ENCODE data around the gene ZNF827. TPM values are rescaled to one million over a fixed set of nuclear protein-coding genes. Genes with fewer than 3 reads are reported as not detected.
A peak's percentile ranks its signal among the peaks of the same experiment; 100 is the strongest.

ZNF827 gene
- total RNA-seq, 1 donor from 2014 or later: 116 TPM

GRCh38 chr4:145960012-145960411 is 21.4 kb upstream of the ZNF827 start:
- TF ChIP-seq CTCF (IDR thresholded peaks at IDR 0.05; ENCODE audit: unreplicated experiment): no peak
- no peak overlapping the region for H3K4me3 Mint-ChIP-seq
- peaks cover 11% of the 10 kb centered on the region for H3K4me1 Mint-ChIP-seq
- DNase-seq (ENCODE audit: low spot score in 2 of 2, unreplicated experiment in 2 of 2): no peak
- H3K27me3 Mint-ChIP-seq (ENCODE audit: low read depth): no peaks in the 10 kb centered on the region
- H3K27ac Mint-ChIP-seq: no peak overlapping the region
- peaks cover 6% of the 10 kb centered on the region for H3K9me3 Mint-ChIP-seq
- H3K36me3 Mint-ChIP-seq: peaks cover under 1% of the 10 kb centered on the region

DNA sequence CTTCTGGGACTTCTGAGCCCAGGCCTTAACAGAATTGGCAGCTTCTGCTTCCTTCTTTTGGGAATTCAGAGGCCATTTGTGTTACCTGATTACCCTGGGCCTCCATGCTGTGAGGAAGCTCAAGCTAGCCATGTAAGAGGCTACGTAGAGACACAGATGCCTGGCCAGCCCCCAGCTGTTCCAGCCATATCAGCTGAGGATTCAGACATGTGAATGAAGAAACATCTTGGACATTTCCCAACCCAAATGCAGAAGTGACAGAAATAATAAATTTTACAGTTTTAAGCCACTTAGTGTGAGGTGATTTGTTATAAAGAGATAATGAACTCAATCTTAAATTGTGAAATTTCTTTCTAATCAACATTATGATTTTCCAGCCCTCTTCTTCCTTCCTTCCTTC is 18.7 kb upstream of the ZNF827 start:
- Mint-ChIP-seq H3K27ac (no peak overlapping the region), H3K27me3 (ENCODE audit: low read depth) (no peaks in the 10 kb centered on the region), H3K36me3 (no peaks in the 10 kb centered on the region), H3K4me1 (peaks cover 11% of the 10 kb centered on the region), H3K4me3 (no peak overlapping the region), H3K9me3 (no peaks in the 10 kb centered on the region)
- DNase-seq (ENCODE audit: low spot score in 2 of 2, unreplicated experiment in 2 of 2): no peak
- TF ChIP-seq CTCF (IDR thresholded peaks at IDR 0.05; ENCODE audit: unreplicated experiment): no peak

DNA sequence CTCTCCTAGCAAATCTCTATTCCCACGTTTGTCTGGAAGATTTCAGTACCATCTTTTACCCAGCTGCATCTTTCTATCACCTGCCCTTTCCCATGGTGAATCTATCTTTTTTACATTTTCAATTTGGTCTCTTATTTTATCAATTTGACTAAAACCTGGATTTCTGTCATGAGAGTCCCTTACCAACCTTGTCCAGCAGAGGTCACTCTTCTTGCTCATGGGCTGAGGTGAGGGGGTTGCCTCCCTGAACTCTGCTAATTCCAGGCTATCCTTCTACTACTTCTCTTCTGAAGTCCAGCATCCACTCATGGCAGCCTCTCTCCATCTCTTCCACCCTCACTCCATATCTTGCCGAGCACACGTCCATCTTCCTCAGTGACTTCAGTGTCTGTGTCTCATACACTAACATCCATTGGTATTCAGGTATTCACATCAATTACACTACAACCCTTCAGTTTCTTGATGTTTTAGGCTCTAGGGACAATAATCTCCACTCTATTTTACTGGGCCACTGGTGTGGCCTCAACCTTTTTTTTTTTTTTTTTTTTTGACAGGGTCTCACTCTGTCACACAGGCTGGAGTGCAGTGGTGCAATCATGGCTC is 17.8 kb upstream of the ZNF827 start:
- Mint-ChIP-seq H3K27me3 (ENCODE audit: low read depth) (no peaks in the 10 kb centered on the region), H3K36me3 (no peaks in the 10 kb centered on the region), H3K4me3 (no peak overlapping the region), H3K27ac (no peak overlapping the region), H3K9me3 (no peaks in the 10 kb centered on the region), H3K4me1 (peaks cover 5% of the 10 kb centered on the region)
- TF ChIP-seq CTCF (IDR thresholded peaks at IDR 0.05; ENCODE audit: unreplicated experiment): peak; percentile 54
- no peak for DNase-seq (ENCODE audit: low spot score in 2 of 2, unreplicated experiment in 2 of 2)

GRCh38 chr4:145954924-145955339 is 16.3 kb upstream of the ZNF827 start:
- peaks cover 1% of the 10 kb centered on the region for H3K4me1 Mint-ChIP-seq

GRCh38 chr4:145951931-145952330 is 13.3 kb upstream of the ZNF827 start:
- H3K4me3 Mint-ChIP-seq: no peak overlapping the region
- H3K4me1 Mint-ChIP-seq: peaks cover 5% of the 10 kb centered on the region
- TF ChIP-seq CTCF (IDR thresholded peaks at IDR 0.05; ENCODE audit: unreplicated experiment): no peak
- H3K9me3 Mint-ChIP-seq: no peaks in the 10 kb centered on the region
- no peaks in the 10 kb centered on the region for H3K36me3 Mint-ChIP-seq
- H3K27me3 Mint-ChIP-seq (ENCODE audit: low read depth): peaks cover 2% of the 10 kb centered on the region
- no peak for DNase-seq (ENCODE audit: low spot score in 2 of 2, unreplicated experiment in 2 of 2)
- no peak overlapping the region for H3K27ac Mint-ChIP-seq

More at GRCh38 chr4:145954924-145955339, 16.3 kb upstream of the ZNF827 start:
- no peaks in the 10 kb centered on the region for H3K9me3 Mint-ChIP-seq
- DNase-seq (ENCODE audit: low spot score in 2 of 2, unreplicated experiment in 2 of 2): no peak
- H3K36me3 Mint-ChIP-seq: no peaks in the 10 kb centered on the region
- H3K4me3 Mint-ChIP-seq: no peak overlapping the region
- no peak overlapping the region for H3K27ac Mint-ChIP-seq
- H3K27me3 Mint-ChIP-seq (ENCODE audit: low read depth): peaks cover 2% of the 10 kb centered on the region
- no peak for TF ChIP-seq CTCF (IDR thresholded peaks at IDR 0.05; ENCODE audit: unreplicated experiment)

All from mesothelial cell of epicardium (in vitro differentiated cells).